ENCODE measurements around the gene ZC3H13. TPM values are rescaled to one million over a fixed set of nuclear protein-coding genes. Genes with fewer than 3 reads are reported as not detected.

Gene ZC3H13
- total RNA-seq, 2 donors from 2014 or later, result 58.1 to 62.4 TPM

DNA sequence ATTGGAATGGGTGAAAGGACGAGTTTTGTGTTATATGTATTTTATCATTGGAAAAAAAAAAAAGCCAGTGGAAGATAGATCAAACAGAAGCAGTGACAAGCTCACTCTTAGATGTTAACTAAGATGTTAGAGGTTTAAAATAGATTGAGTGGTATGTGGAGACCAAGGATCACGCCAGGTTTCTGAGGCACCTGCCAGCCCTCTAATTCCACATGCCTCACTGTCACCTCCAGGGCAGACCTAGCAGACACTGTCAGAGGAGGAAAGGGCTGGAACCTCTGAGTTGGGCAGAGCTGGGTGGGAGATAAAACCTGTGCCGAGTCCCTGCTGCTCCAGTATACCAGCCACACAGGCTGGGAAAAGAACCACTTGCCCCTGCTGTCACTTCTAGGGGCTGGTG, 143.5 kb downstream of the ZC3H13 start:
- Mint-ChIP-seq H3K4me1 (peaks cover 13% of the 10 kb centered on the region), H3K27ac (no peak overlapping the region), H3K27me3 (ENCODE audit: insufficient read depth) (no peaks in the 10 kb centered on the region), H3K4me3 (no peak overlapping the region), H3K9me3 (no peaks in the 10 kb centered on the region), H3K36me3 (ENCODE audit: low read depth) (no peaks in the 10 kb centered on the region)
- Histone ChIP-seq H3K36me3 (ENCODE audit: control insufficient read depth, insufficient read depth, low read length) (no peaks in the 10 kb centered on the region), H3K9me3 (ENCODE audit: control insufficient read depth, low read length) (peaks cover 5% of the 10 kb centered on the region), H3K4me3 (ENCODE audit: low read length) (no peak overlapping the region), H3K9ac (ENCODE audit: extremely low read depth, low read length, poor library complexity, severe bottlenecking) (no peak overlapping the region), H3K27me3 (ENCODE audit: control insufficient read depth, insufficient read depth, low read length, poor library complexity, severe bottlenecking) (no peaks in the 10 kb centered on the region), H3K4me1 (ENCODE audit: control insufficient read depth, insufficient read depth, low read length) (peaks cover 4% of the 10 kb centered on the region), H3K27ac (ENCODE audit: low read depth, low read length) (no peak overlapping the region)
- 95 to 96% methylated on average over 2 to 3 of the region's 3 CpGs for WGBS, 2 experiments (ENCODE audit: insufficient coverage in 1 of 2, insufficient read length in 1 of 2)
- no peak for DNase-seq
- TF ChIP-seq, protein P1, sequence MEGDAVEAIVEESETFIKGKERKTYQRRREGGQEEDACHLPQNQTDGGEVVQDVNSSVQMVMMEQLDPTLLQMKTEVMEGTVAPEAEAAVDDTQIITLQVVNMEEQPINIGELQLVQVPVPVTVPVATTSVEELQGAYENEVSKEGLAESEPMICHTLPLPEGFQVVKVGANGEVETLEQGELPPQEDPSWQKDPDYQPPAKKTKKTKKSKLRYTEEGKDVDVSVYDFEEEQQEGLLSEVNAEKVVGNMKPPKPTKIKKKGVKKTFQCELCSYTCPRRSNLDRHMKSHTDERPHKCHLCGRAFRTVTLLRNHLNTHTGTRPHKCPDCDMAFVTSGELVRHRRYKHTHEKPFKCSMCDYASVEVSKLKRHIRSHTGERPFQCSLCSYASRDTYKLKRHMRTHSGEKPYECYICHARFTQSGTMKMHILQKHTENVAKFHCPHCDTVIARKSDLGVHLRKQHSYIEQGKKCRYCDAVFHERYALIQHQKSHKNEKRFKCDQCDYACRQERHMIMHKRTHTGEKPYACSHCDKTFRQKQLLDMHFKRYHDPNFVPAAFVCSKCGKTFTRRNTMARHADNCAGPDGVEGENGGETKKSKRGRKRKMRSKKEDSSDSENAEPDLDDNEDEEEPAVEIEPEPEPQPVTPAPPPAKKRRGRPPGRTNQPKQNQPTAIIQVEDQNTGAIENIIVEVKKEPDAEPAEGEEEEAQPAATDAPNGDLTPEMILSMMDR (conservative IDR thresholded peaks at IDR 0.05), result no peak

DNA sequence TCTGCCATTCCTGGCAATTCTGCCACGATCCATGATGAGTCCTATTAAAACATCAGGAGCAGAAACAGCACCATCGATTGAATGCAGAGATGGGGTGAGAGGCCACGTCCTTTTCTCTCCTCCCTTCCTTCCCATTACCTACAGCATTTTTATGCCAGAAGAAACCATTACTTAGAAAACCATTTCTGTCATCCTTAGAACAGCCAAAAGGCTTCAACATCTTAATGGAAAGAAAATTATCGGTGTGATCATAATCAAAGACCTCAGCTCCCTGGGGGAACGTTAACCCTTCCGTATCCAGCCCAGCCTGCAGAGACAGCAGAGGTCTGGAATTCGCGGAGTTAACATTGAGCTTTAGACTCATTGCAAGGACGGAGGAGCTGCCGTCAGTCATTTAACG, 145.0 kb downstream of the ZC3H13 start:
- H3K27ac ChIP-seq (ENCODE audit: low read depth, low read length), result no peak overlapping the region
- H3K9ac ChIP-seq (ENCODE audit: extremely low read depth, low read length, poor library complexity, severe bottlenecking), result no peak overlapping the region
- no peaks in the 10 kb centered on the region for H3K36me3 ChIP-seq (ENCODE audit: control insufficient read depth, insufficient read depth, low read length)

More for the DNA sequence above, 145.0 kb downstream of the ZC3H13 start:
- peaks cover 4% of the 10 kb centered on the region for H3K4me1 ChIP-seq (ENCODE audit: control insufficient read depth, insufficient read depth, low read length)
- no peaks in the 10 kb centered on the region for H3K27me3 Mint-ChIP-seq (ENCODE audit: insufficient read depth)
- no peaks in the 10 kb centered on the region for H3K9me3 Mint-ChIP-seq
- no peaks in the 10 kb centered on the region for H3K36me3 Mint-ChIP-seq (ENCODE audit: low read depth)
- TF ChIP-seq, protein P1 (conservative IDR thresholded peaks at IDR 0.05), result no peak
- H3K27me3 ChIP-seq (ENCODE audit: control insufficient read depth, insufficient read depth, low read length, poor library complexity, severe bottlenecking), result no peaks in the 10 kb centered on the region
- H3K4me3 Mint-ChIP-seq, result no peak overlapping the region
- H3K4me1 Mint-ChIP-seq, result peaks cover 27% of the 10 kb centered on the region
- no peak overlapping the region for H3K4me3 ChIP-seq (ENCODE audit: low read length)
- H3K9me3 ChIP-seq (ENCODE audit: control insufficient read depth, low read length), result peaks cover 5% of the 10 kb centered on the region
- no peak for DNase-seq
- 59 to 77% methylated on average over 6 to 11 of the region's 11 CpGs for WGBS, 2 experiments (ENCODE audit: insufficient coverage in 1 of 2, insufficient read length in 1 of 2)
- no peak overlapping the region for H3K27ac Mint-ChIP-seq

Other genes with a start within 250 kb of the ZC3H13 start
- gene SIAH3, start 201.0 kb downstream of the ZC3H13 start, total RNA-seq, result not detected
- not detected for gene CPB2, start 52.3 kb upstream of the ZC3H13 start, total RNA-seq
- 10 to 100 TPM in 1 of 2 donors, 1 to 10 TPM in 1; 3.0 to 16.8 TPM for gene LCP1, start 129.4 kb upstream of the ZC3H13 start, total RNA-seq
- not detected for gene LRRC63, start 159.2 kb upstream of the ZC3H13 start, total RNA-seq